Measurements from ENCODE around the gene CPXM2.

- TF ChIP-seq CTCF (IDR thresholded peaks at IDR 0.05; ENCODE audit: insufficient read depth, low read length, poor library complexity, severe bottlenecking) (no peak), EZH2phosphoT487 (conservative IDR thresholded peaks at IDR 0.05; ENCODE audit: low read length) (no peak)
Observed at GRCh38 chr10:123930340-123931001, 38.9 kb upstream of the CPXM2 start.

All from SU-DHL-6 (cell line).